HL-60 (cell line): ENCODE results near the gene MYCBP.

Experiments
- CTCF ChIP-seq: IDR thresholded peaks from one replicate; pipeline ENCODE4 v1.5.1; 2011; ENCODE audit warnings: low read length, control low read depth, inconsistent platforms; ENCODE audit not compliant: insufficient read depth
- GABPA ChIP-seq: IDR thresholded peaks from 2 replicates; pipeline ENCODE4 v1.6.1; 2012; ENCODE audit warnings: low read depth
- POLR2AphosphoS5 ChIP-seq: IDR thresholded peaks from 2 replicates; pipeline ENCODE4 v1.6.1; 2012; ENCODE audit warnings: low read depth
- REST ChIP-seq: IDR thresholded peaks from 2 replicates; pipeline ENCODE4 v1.6.1; 2012; ENCODE audit warnings: low read depth; ENCODE audit not compliant: insufficient replicate concordance
- SPI1 ChIP-seq: IDR thresholded peaks from 2 replicates; pipeline ENCODE4 v1.6.1; 2012; ENCODE audit warnings: low read depth, mild to moderate bottlenecking, borderline replicate concordance

- no peak for TF ChIP-seq REST
- no peak for TF ChIP-seq CTCF
- no peak for TF ChIP-seq GABPA
- no peak for TF ChIP-seq POLR2AphosphoS5
- TF ChIP-seq SPI1: no peak
These were observed 40.0 kb downstream of the MYCBP start for GRCh38 chr1:38833146-38833545.
